HG03354 (cell line): ENCODE measurements around the gene RNPEP.
"Not testable (repeated sequence)": the region's sequence is repeated elsewhere in the genome, so short reads cannot be mapped to it uniquely, and the experiment has no call there.

Experiments
- ATAC-seq: cut with Tn5 transposase; IDR thresholded peaks from one replicate; pipeline ENCODE4 v1.9.1; 2021; ENCODE audit warnings: mild to moderate bottlenecking; ENCODE audit not compliant: unreplicated experiment, poor library complexity, severe bottlenecking

The RNPEP gene

GRCh38 chr1:201955729-201956143 is 26.7 kb upstream of the RNPEP start:
- peak; percentile 43 for ATAC-seq

- ATAC-seq: no peak
These were observed 24.1 kb upstream of the RNPEP start for GRCh38 chr1:201958348-201958747.

- not testable (repeated sequence) for ATAC-seq
These were observed 20.1 kb upstream of the RNPEP start for GRCh38 chr1:201962382-201962781.

GRCh38 chr1:201964261-201964660 is 18.2 kb upstream of the RNPEP start:
- no peak for ATAC-seq

GRCh38 chr1:201966171-201966570 is 16.3 kb upstream of the RNPEP start:
- ATAC-seq: no peak

GRCh38 chr1:201968202-201968925 is 14.1 kb upstream of the RNPEP start:
- ATAC-seq: no peak

GRCh38 chr1:201970334-201971159 is 11.9 kb upstream of the RNPEP start:
- ATAC-seq: no peak

- no peak for ATAC-seq
These were observed 296 bp upstream of the RNPEP start for GRCh38 chr1:201982082-201982622.

GRCh38 chr1:201983380-201983805 is 945 bp downstream of the RNPEP start:
- ATAC-seq: peak; percentile 30

GRCh38 chr1:201984446-201984845 is 2.0 kb downstream of the RNPEP start:
- no peak for ATAC-seq

GRCh38 chr1:201985355-201985754 is 2.9 kb downstream of the RNPEP start:
- ATAC-seq: no peak

- ATAC-seq: no peak
These were observed 6.2 kb downstream of the RNPEP start for GRCh38 chr1:201988601-201989000.

- ATAC-seq: no peak
These were observed 7.1 kb downstream of the RNPEP start for GRCh38 chr1:201989354-201990128.

GRCh38 chr1:201990427-201990826 is 8.0 kb downstream of the RNPEP start:
- no peak for ATAC-seq

GRCh38 chr1:201999625-202000238 is 17.3 kb downstream of the RNPEP start:
- no peak for ATAC-seq

GRCh38 chr1:202002507-202002906 is 20.1 kb downstream of the RNPEP start:
- ATAC-seq: no peak

GRCh38 chr1:202004711-202005110 is 22.3 kb downstream of the RNPEP start:
- ATAC-seq: no peak

GRCh38 chr1:202005958-202006357 is 23.5 kb downstream of the RNPEP start:
- no peak for ATAC-seq

GRCh38 chr1:202007304-202007703 is 24.9 kb downstream of the RNPEP start:
- ATAC-seq: no peak
